B cell (primary cell): Measurements from ENCODE around the gene EPAS1. TPM values are rescaled to one million over a fixed set of nuclear protein-coding genes. Genes with fewer than 3 reads are reported as not detected.
A peak's percentile ranks its signal among the peaks of the same experiment; 100 is the strongest.

Experiments used
- ATAC-seq: fragments of 200-7000 bp; cut with Tn5 transposase; one replicate; pipeline ENCODE4 v1.10.0; 2021; ENCODE audit warnings: low read depth, mild to moderate bottlenecking, moderate number of reproducible peaks, moderate library complexity
- CTCF ChIA-PET: fragments of 350-600 bp; sonication (Branson Sonifier 250); formaldehyde crosslinking; loops from one replicate; lab custom pipeline; 2021; ENCODE audit warnings: antibody characterized with exemption, inconsistent platforms; lab: Charles Lee
- POLR2A ChIA-PET: fragments of 350-600 bp; sonication (Branson Sonifier 250); formaldehyde crosslinking; loops from one replicate; lab custom pipeline; 2021; ENCODE audit warnings: antibody characterized with exemption; lab: Charles Lee
- DNase-seq: peaks from one replicate; pipeline ENCODE4 v3.0.0; 2013
- H2AFZ ChIP-seq: 2 replicates; pipeline ENCODE4 v1.6.1; 2012; ENCODE audit warnings: mild to moderate bottlenecking, low read depth, low read length; ENCODE audit not compliant: insufficient read depth, poor library complexity, severe bottlenecking
- H3K27ac ChIP-seq, 2 donors: 1 replicate in 1 of 2; 2 replicates in 1 of 2; pipeline ENCODE4 v1.5.1; 2012 to 2013; ENCODE audit warnings: low read length in 2 of 2, mild to moderate bottlenecking in 2 of 2, moderate library complexity in 1 of 2
- H3K27me3 ChIP-seq, 4 experiments: fragments of 200-600 bp in 1 of 4; sonication (generic) in 1 of 4; replicated peaks in 1 of 4; 1 replicate in 2 of 4; 2 replicates in 2 of 4; pipeline versions ENCODE4 v1.6.1 to v1.7.0; 2013 to 2016; ENCODE audit warnings: low read length in 3 of 4, mild to moderate bottlenecking in 2 of 4, mixed read lengths in 1 of 4, moderate library complexity in 1 of 4; ENCODE audit not compliant: insufficient read depth in 4 of 4, control insufficient read depth in 3 of 4; ENCODE audit errors: control extremely low read depth in 1 of 4
- H3K36me3 ChIP-seq, 2 experiments: replicated peaks in 1 of 2; 1 replicate in 1 of 2; 2 replicates in 1 of 2; pipeline versions ENCODE4 v1.6.1 to v1.7.1; 2013; ENCODE audit warnings: low read length in 1 of 2; ENCODE audit not compliant: insufficient read depth in 2 of 2, control insufficient read depth in 1 of 2; ENCODE audit errors: control extremely low read depth in 1 of 2, extremely low read depth in 1 of 2
- H3K4me1 ChIP-seq, 2 donors: fragments of 200-600 bp in 1 of 2; sonication (generic) in 1 of 2; 1 replicate in 1 of 2; 2 replicates in 1 of 2; pipeline versions ENCODE4 v1.5.1 to v1.6.1; 2013 to 2017; ENCODE audit warnings: low read length in 2 of 2; ENCODE audit not compliant: control insufficient read depth in 2 of 2, insufficient read depth in 2 of 2
- H3K4me2 ChIP-seq: replicated peaks from 2 replicates; pipeline ENCODE3; 2012; ENCODE audit warnings: mild to moderate bottlenecking, low read depth, low read length; ENCODE audit not compliant: poor library complexity, severe bottlenecking
- H3K4me3 ChIP-seq, 5 experiments: fragments of 200-600 bp in 1 of 5; sonication (generic) in 1 of 5; 1 replicate in 3 of 5; 2 replicates in 2 of 5; pipeline versions ENCODE4 v1.5.1 to v1.7.0; 2011 to 2016; ENCODE audit warnings: low read length in 4 of 5, mild to moderate bottlenecking in 4 of 5, low read depth in 2 of 5, control low read depth in 1 of 5, moderate library complexity in 1 of 5; ENCODE audit not compliant: insufficient read depth in 1 of 5; ENCODE audit errors: control extremely low read depth in 1 of 5, extremely low read depth in 1 of 5
- H3K79me2 ChIP-seq: fragments of 200-600 bp; sonication (generic); one replicate; pipeline ENCODE4 v1.6.0; 2016; ENCODE audit warnings: low read length; ENCODE audit not compliant: control insufficient read depth, insufficient read depth
- H3K9ac ChIP-seq: fragments of 200-600 bp; sonication (generic); 2 replicates; pipeline ENCODE4 v1.6.1; 2017; ENCODE audit warnings: mild to moderate bottlenecking, low read length, moderate library complexity
- H3K9me3 ChIP-seq, 3 donors: one replicate each; pipeline versions ENCODE4 v1.6.1 to v1.7.1; 2013; ENCODE audit warnings: low read length in 2 of 3; ENCODE audit not compliant: control insufficient read depth in 2 of 3, insufficient read depth in 1 of 3; ENCODE audit errors: control extremely low read depth in 1 of 3
- H4K20me1 ChIP-seq: 2 replicates; pipeline ENCODE4 v1.6.0; 2012; ENCODE audit warnings: mild to moderate bottlenecking, low read length; ENCODE audit not compliant: insufficient read depth, control insufficient read depth, poor library complexity, severe bottlenecking
- H3K27ac Mint-ChIP-seq: one replicate; pipeline ENCODE4 v1.8.0; 2021; ENCODE audit warnings: mixed read lengths
- H3K27me3 Mint-ChIP-seq: one replicate; pipeline ENCODE4 v1.8.0; 2021; ENCODE audit warnings: mixed read lengths
- H3K4me1 Mint-ChIP-seq: one replicate; pipeline ENCODE4 v1.8.0; 2021; ENCODE audit warnings: mixed read lengths
- H3K4me3 Mint-ChIP-seq: one replicate; pipeline ENCODE4 v1.8.0; 2021; ENCODE audit warnings: mixed read lengths
- H3K9me3 Mint-ChIP-seq: one replicate; pipeline ENCODE4 v1.8.0; 2022; ENCODE audit warnings: mixed read lengths; ENCODE audit not compliant: insufficient read depth
- CTCF ChIP-seq: fragments of 200-600 bp; IDR thresholded peaks from one replicate; pipeline ENCODE4 v1.8.0; 2022; ENCODE audit warnings: antibody characterized with exemption, mild to moderate bottlenecking
- EZH2 ChIP-seq: IDR thresholded peaks from 2 replicates; pipeline ENCODE4 v1.6.1; 2012; ENCODE audit warnings: borderline replicate concordance, low read depth, mild to moderate bottlenecking, moderate library complexity, low read length; ENCODE audit not compliant: insufficient read depth, poor library complexity, severe bottlenecking
- WGBS: methylation state at CpG from one replicate; pipeline ENCODE4 v1.1.5; 2013; ENCODE audit warnings: missing lambda C conversion rate; ENCODE audit not compliant: insufficient coverage; 5-methylcytosine and 5-hydroxymethylcytosine counted together
- intact Hi-C: fragments of 100-400 bp; cut with micrococcal nuclease; formaldehyde crosslinking; loops from one replicate; pipeline ENCODE4 v1.10.0; 2022
- polyA plus RNA-seq: library from polyadenylated mRNA; depleted of rRNA; stranded (reverse); fragments of >200 nt; gene quantifications from 2 replicates; pipeline ENCODE4 v1.2.3, GENCODE V29; 2012
- total RNA-seq, 2 donors: library from RNA; stranded (reverse); fragments of 120-200 nt in 1 of 2; gene quantifications; 1 replicate in 1 of 2; 2 replicates in 1 of 2; pipeline versions ENCODE4 v1.2.3 to v1.2.4, GENCODE V29; 2013 to 2022

Gene EPAS1
- total and polyA plus RNA-seq, 2 donors (not counting 1 experiment from before 2014, with no cell fraction given), result 0.06 to 0.37 TPM

GRCh38 chr2:46263347-46263746, 33.9 kb upstream of the EPAS1 start:
- Histone ChIP-seq H3K27ac (no peak overlapping the region), H3K4me1 (no peaks in the 10 kb centered on the region), H3K27me3 (no peaks in the 10 kb centered on the region), H3K4me3 (no peak overlapping the region), H3K9me3 (no peaks in the 10 kb centered on the region), H3K79me2 (no peaks in the 10 kb centered on the region), H2AFZ (no peak overlapping the region), H3K36me3 (no peaks in the 10 kb centered on the region), H3K4me2 (no peak overlapping the region), H3K9ac (no peak overlapping the region), H4K20me1 (no peaks in the 10 kb centered on the region)
- Mint-ChIP-seq H3K4me1 (peaks cover 6% of the 10 kb centered on the region), H3K27ac (peak overlapping the region; percentile 27), H3K4me3 (no peak overlapping the region), H3K9me3 (no peaks in the 10 kb centered on the region), H3K27me3 (peaks cover 35% of the 10 kb centered on the region)
- no peak for TF ChIP-seq EZH2
- TF ChIP-seq CTCF, result no peak
- DNase-seq, result no peak
- WGBS, result no CpG with 5 or more reads among the region's 1 CpG
- CTCF ChIA-PET, result no interaction called here
- intact Hi-C loops, result no loop called here
- ATAC-seq, result no peak
- POLR2A ChIA-PET, result no interaction called here

GRCh38 chr2:46264447-46264846, 32.8 kb upstream of the EPAS1 start:
- no peak overlapping the region for H3K4me3 Mint-ChIP-seq
- H3K4me1 Mint-ChIP-seq, result peaks cover 8% of the 10 kb centered on the region
- H4K20me1 ChIP-seq, result no peaks in the 10 kb centered on the region
- no peak overlapping the region for H2AFZ ChIP-seq
- DNase-seq, result no peak
- no peak overlapping the region for H3K4me3 ChIP-seq
- H3K27ac ChIP-seq, result no peak overlapping the region
- peaks cover 38% of the 10 kb centered on the region for H3K27me3 Mint-ChIP-seq
- H3K9me3 Mint-ChIP-seq, result no peaks in the 10 kb centered on the region
- H3K4me2 ChIP-seq, result no peak overlapping the region
- intact Hi-C loops, result no loop called here
- H3K9me3 ChIP-seq, result no peaks in the 10 kb centered on the region
- no peaks in the 10 kb centered on the region for H3K27me3 ChIP-seq
- no peaks in the 10 kb centered on the region for H3K79me2 ChIP-seq
- no peak overlapping the region for H3K9ac ChIP-seq
- POLR2A ChIA-PET, result no interaction called here
- H3K4me1 ChIP-seq, result no peaks in the 10 kb centered on the region
- no CpG with 5 or more reads among the region's 2 CpGs for whole genome bisulfite sequencing
- ATAC-seq, result no peak
- TF ChIP-seq CTCF, result no peak
- no peak for TF ChIP-seq EZH2
- H3K36me3 ChIP-seq, result no peaks in the 10 kb centered on the region
- CTCF ChIA-PET, result no interaction called here
- H3K27ac Mint-ChIP-seq, result no peak overlapping the region
